HCT116 (cell line): ENCODE results near the gene CTTNBP2NL.

Experiments used
- ATF3 ChIP-seq: IDR thresholded peaks from 2 replicates; pipeline ENCODE4 v1.6.1; 2012
- CBX3 ChIP-seq: IDR thresholded peaks from 2 replicates; pipeline ENCODE4 v1.6.1; 2012; ENCODE audit warnings: low read depth
- EZH2 ChIP-seq: fragments of 200-600 bp; sonication (generic); IDR thresholded peaks from 2 replicates; pipeline ENCODE4 v1.6.1; 2017; ENCODE audit warnings: antibody characterized with exemption, mixed run types
- FOSL1 ChIP-seq: IDR thresholded peaks from 2 replicates; pipeline ENCODE4 v1.6.1; 2012; ENCODE audit warnings: low read depth
- POLR2A ChIP-seq: IDR thresholded peaks from 2 replicates; pipeline ENCODE4 v1.7.0; 2011; ENCODE audit warnings: borderline replicate concordance; ENCODE audit not compliant: insufficient read depth, insufficient read length; ENCODE audit errors: extremely low read depth
- POLR2AphosphoS5 ChIP-seq: IDR thresholded peaks from 2 replicates; pipeline ENCODE4 v1.6.1; 2011; ENCODE audit warnings: mild to moderate bottlenecking, low read depth, low read length, moderate library complexity
- RAD21 ChIP-seq: IDR thresholded peaks from 2 replicates; pipeline ENCODE4 v1.6.1; 2012; ENCODE audit warnings: low read depth, mild to moderate bottlenecking
- REST ChIP-seq: IDR thresholded peaks from 2 replicates; pipeline ENCODE4 v1.6.1; 2012; ENCODE audit warnings: low read depth
- SIN3A ChIP-seq: IDR thresholded peaks from 2 replicates; pipeline ENCODE4 v1.6.1; 2012; ENCODE audit warnings: low read depth
- SP1 ChIP-seq: IDR thresholded peaks from 2 replicates; pipeline ENCODE4 v1.6.1; 2012; ENCODE audit warnings: low read depth
- YY1 ChIP-seq: IDR thresholded peaks from 2 replicates; pipeline ENCODE4 v1.6.1; 2011; ENCODE audit warnings: low read length, low read depth, moderate library complexity, mild to moderate bottlenecking; ENCODE audit not compliant: insufficient replicate concordance; ENCODE audit errors: extremely low read depth
- ZNF274 ChIP-seq: fragments of 200-500 bp; sonication (Bioruptor generic); IDR thresholded peaks from 2 replicates; pipeline ENCODE4 v1.6.1; 2014; ENCODE audit warnings: mild to moderate bottlenecking, low read depth, low read length, inconsistent platforms
- TF ChIP-seq, protein P1 (sequence below), 3 experiments: fragments of 200-600 bp in 1 of 3; sonication (generic) in 1 of 3; IDR thresholded peaks in 2 of 3; conservative IDR thresholded peaks in 1 of 3; 2 replicates each; pipeline ENCODE4 v1.5.1; 2012 to 2017; ENCODE audit warnings: low read depth in 2 of 3, low read length in 2 of 3, antibody characterized with exemption in 1 of 3, borderline replicate concordance in 1 of 3, control low read depth in 1 of 3, mild to moderate bottlenecking in 1 of 3, mixed read lengths in 1 of 3, mixed run types in 1 of 3, moderate library complexity in 1 of 3; ENCODE audit not compliant: insufficient read depth in 1 of 3
- TF ChIP-seq, protein P2 (sequence below): IDR thresholded peaks from 2 replicates; pipeline ENCODE4 v1.6.1; 2012

DNA sequence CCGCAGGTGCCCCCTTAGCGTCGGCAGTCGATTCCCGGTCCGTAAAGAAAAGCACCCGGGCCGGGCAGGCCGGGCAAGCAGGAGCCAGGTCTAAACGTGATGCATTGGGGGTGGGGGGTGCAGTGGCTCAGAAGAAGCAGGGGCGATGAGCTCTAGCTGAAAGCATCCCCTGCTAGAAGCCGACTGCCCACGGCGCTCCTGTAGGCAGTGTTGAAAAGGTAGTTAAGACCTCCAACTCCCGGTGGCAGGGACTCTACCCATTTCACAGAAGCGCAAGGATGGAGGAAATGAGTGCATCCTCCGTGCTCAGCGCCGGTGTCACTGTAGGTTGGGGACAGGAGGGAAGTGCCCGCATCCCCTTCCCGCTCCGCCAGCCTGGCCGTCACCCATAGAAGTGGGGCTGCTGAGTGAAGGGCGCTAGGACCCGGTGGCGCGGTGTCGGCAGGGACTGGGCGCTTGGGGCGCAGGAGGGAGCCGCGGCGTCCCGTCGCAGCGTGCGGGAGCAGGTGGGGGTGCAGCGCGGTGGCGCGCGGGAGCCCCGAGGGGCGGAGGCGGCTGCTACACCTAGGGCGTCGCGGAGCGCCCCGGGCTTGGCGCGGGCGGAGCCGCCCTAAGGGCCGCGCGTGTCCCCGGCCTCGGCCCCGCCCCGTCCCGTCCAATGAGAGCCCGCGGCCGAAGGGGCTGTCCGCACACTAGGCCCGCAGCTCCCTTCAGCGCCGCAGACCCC lies 112.4 kb downstream of the CTTNBP2NL start, which contains the start of gene WNT2B:
- TF ChIP-seq SP1 (no peak), RAD21 (no peak), YY1 (no peak), POLR2A (no peak), EZH2 (no peak), REST (no peak), CBX3 (no peak), FOSL1 (peak; percentile 54), POLR2AphosphoS5 (no peak), ATF3 (no peak), ZNF274 (no peak), SIN3A (no peak)
- TF ChIP-seq, protein P1, sequence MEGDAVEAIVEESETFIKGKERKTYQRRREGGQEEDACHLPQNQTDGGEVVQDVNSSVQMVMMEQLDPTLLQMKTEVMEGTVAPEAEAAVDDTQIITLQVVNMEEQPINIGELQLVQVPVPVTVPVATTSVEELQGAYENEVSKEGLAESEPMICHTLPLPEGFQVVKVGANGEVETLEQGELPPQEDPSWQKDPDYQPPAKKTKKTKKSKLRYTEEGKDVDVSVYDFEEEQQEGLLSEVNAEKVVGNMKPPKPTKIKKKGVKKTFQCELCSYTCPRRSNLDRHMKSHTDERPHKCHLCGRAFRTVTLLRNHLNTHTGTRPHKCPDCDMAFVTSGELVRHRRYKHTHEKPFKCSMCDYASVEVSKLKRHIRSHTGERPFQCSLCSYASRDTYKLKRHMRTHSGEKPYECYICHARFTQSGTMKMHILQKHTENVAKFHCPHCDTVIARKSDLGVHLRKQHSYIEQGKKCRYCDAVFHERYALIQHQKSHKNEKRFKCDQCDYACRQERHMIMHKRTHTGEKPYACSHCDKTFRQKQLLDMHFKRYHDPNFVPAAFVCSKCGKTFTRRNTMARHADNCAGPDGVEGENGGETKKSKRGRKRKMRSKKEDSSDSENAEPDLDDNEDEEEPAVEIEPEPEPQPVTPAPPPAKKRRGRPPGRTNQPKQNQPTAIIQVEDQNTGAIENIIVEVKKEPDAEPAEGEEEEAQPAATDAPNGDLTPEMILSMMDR (IDR thresholded peaks at IDR 0.05 in 2 of 3, conservative IDR thresholded peaks at IDR 0.05 in 1 of 3; ENCODE audit: borderline replicate concordance in 1 of 3, insufficient read depth in 1 of 3, low read depth in 2 of 3, low read length in 2 of 3) = no peak
- TF ChIP-seq, protein P2, sequence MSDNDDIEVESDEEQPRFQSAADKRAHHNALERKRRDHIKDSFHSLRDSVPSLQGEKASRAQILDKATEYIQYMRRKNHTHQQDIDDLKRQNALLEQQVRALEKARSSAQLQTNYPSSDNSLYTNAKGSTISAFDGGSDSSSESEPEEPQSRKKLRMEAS = peak; percentile 53; the same call in 1 of the 2 replicates
